ENCODE results near the gene RNASEH2A. TPM values are rescaled to one million over a fixed set of nuclear protein-coding genes. Genes with fewer than 3 reads are reported as not detected.

The RNASEH2A gene
- polyA plus RNA-seq, 1 donor (not counting 4 experiments of a cell fraction or from before 2014, with no cell fraction given) = 19.7 TPM

- Histone ChIP-seq H3K4me2 (ENCODE audit: control insufficient read depth, extremely low read depth, insufficient read depth, low read depth, low read length) (peak within 1 kb of the TSS; percentile 99), H3K36me3 (ENCODE audit: control insufficient read depth in 2 of 2, extremely low read depth in 1 of 2, insufficient read depth in 2 of 2, low read length in 2 of 2) (no peaks in the 10 kb centered on the region), H3K9ac (ENCODE audit: control insufficient read depth, extremely low read depth, insufficient read depth, low read length) (peak within 1 kb of the TSS; percentile 97), H3K9me1 (ENCODE audit: control insufficient read depth, extremely low read depth, insufficient read depth, low read length) (no peaks in the 10 kb centered on the region), H3K9me3 (ENCODE audit: control insufficient read depth, low read depth, low read length) (no peaks in the 10 kb centered on the region), H3K4me3 (ENCODE audit: control insufficient read depth in 2 of 3, extremely low read depth in 1 of 3, insufficient read depth in 2 of 3, low read depth in 1 of 3, low read length in 3 of 3) (peak within 1 kb of the TSS; percentile 73 to 95 (median 94)), H3K27ac (ENCODE audit: control insufficient read depth, insufficient read depth, low read length) (peak within 1 kb of the TSS; percentile 98), H3K27me3 (ENCODE audit: control insufficient read depth, extremely low read depth, insufficient read depth, low read length) (no peaks in the 10 kb centered on the region), H4K20me1 (ENCODE audit: control insufficient read depth, extremely low read depth, insufficient read depth, low read length) (peaks cover 11% of the 10 kb centered on the region), H3K79me2 (ENCODE audit: control insufficient read depth, insufficient read depth, low read length) (peaks cover 19% of the 10 kb centered on the region), H3K4me1 (ENCODE audit: control insufficient read depth, extremely low read depth, insufficient read depth, low read length) (peaks cover 42% of the 10 kb centered on the region), H2AFZ (ENCODE audit: control insufficient read depth, low read length) (no peak within 1 kb of the TSS)
- dilution Hi-C loops (cut with MboI; ENCODE audit: extremely low pct_ligation_motif_present, low sequenced_read_pairs) = no loop called here
- TF ChIP-seq, protein P1, sequence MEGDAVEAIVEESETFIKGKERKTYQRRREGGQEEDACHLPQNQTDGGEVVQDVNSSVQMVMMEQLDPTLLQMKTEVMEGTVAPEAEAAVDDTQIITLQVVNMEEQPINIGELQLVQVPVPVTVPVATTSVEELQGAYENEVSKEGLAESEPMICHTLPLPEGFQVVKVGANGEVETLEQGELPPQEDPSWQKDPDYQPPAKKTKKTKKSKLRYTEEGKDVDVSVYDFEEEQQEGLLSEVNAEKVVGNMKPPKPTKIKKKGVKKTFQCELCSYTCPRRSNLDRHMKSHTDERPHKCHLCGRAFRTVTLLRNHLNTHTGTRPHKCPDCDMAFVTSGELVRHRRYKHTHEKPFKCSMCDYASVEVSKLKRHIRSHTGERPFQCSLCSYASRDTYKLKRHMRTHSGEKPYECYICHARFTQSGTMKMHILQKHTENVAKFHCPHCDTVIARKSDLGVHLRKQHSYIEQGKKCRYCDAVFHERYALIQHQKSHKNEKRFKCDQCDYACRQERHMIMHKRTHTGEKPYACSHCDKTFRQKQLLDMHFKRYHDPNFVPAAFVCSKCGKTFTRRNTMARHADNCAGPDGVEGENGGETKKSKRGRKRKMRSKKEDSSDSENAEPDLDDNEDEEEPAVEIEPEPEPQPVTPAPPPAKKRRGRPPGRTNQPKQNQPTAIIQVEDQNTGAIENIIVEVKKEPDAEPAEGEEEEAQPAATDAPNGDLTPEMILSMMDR (optimal IDR thresholded peaks at IDR 0.05 in 1 of 3, IDR thresholded peaks at IDR 0.05 in 1 of 3, conservative IDR thresholded peaks at IDR 0.05 in 1 of 3; ENCODE audit: extremely low read depth in 1 of 3, insufficient read depth in 2 of 3, low read length in 3 of 3) = no peak
- TF ChIP-seq EZH2 (IDR thresholded peaks at IDR 0.05; ENCODE audit: low read length) = no peak
- no peak for DNase-seq (ENCODE audit: low read depth, low spot score)
- no peak for FAIRE-seq
These were observed 14.9 kb upstream of the RNASEH2A start, which contains the start of gene JUNB for GRCh38 chr19:12791345-12792050. TSS of gene JUNB (plus strand) at chr19:12791486. CDS start at chr19:12791772, 286 bp downstream.

DNA sequence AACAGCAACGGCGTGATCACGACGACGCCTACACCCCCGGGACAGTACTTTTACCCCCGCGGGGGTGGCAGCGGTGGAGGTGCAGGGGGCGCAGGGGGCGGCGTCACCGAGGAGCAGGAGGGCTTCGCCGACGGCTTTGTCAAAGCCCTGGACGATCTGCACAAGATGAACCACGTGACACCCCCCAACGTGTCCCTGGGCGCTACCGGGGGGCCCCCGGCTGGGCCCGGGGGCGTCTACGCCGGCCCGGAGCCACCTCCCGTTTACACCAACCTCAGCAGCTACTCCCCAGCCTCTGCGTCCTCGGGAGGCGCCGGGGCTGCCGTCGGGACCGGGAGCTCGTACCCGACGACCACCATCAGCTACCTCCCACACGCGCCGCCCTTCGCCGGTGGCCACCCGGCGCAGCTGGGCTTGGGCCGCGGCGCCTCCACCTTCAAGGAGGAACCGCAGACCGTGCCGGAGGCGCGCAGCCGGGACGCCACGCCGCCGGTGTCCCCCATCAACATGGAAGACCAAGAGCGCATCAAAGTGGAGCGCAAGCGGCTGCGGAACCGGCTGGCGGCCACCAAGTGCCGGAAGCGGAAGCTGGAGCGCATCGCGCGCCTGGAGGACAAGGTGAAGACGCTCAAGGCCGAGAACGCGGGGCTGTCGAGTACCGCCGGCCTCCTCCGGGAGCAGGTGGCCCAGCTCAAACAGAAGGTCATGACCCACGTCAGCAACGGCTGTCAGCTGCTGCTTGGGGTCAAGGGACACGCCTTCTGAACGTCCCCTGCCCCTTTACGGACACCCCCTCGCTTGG lies 14.1 kb upstream of the RNASEH2A start:
- H3K9me3 ChIP-seq (ENCODE audit: control insufficient read depth, low read depth, low read length) = no peaks in the 10 kb centered on the region
- no peaks in the 10 kb centered on the region for H3K9me1 ChIP-seq (ENCODE audit: control insufficient read depth, extremely low read depth, insufficient read depth, low read length)
- H3K27me3 ChIP-seq (ENCODE audit: control insufficient read depth, extremely low read depth, insufficient read depth, low read length) = no peaks in the 10 kb centered on the region
- peak overlapping the region; percentile 98 for H3K27ac ChIP-seq (ENCODE audit: control insufficient read depth, insufficient read depth, low read length)
- H4K20me1 ChIP-seq (ENCODE audit: control insufficient read depth, extremely low read depth, insufficient read depth, low read length) = peaks cover 11% of the 10 kb centered on the region
- dilution Hi-C loops (cut with MboI; ENCODE audit: extremely low pct_ligation_motif_present, low sequenced_read_pairs) = no loop called here
- FAIRE-seq = no peak
- peaks cover 35% of the 10 kb centered on the region for H3K4me1 ChIP-seq (ENCODE audit: control insufficient read depth, extremely low read depth, insufficient read depth, low read length)
- no peak overlapping the region for H2AFZ ChIP-seq (ENCODE audit: control insufficient read depth, low read length)
- DNase-seq (ENCODE audit: low read depth, low spot score) = no peak
- H3K4me3 ChIP-seq (ENCODE audit: control insufficient read depth in 2 of 3, extremely low read depth in 1 of 3, insufficient read depth in 2 of 3, low read depth in 1 of 3, low read length in 3 of 3) = peak overlapping the region; percentile 73 to 95 (median 94)
- peak overlapping the region; percentile 99 for H3K4me2 ChIP-seq (ENCODE audit: control insufficient read depth, extremely low read depth, insufficient read depth, low read depth, low read length)
- H3K9ac ChIP-seq (ENCODE audit: control insufficient read depth, extremely low read depth, insufficient read depth, low read length) = peak overlapping the region; percentile 97
- peaks cover 19% of the 10 kb centered on the region for H3K79me2 ChIP-seq (ENCODE audit: control insufficient read depth, insufficient read depth, low read length)
- no peak for TF ChIP-seq EZH2 (IDR thresholded peaks at IDR 0.05; ENCODE audit: low read length)
- TF ChIP-seq, protein P1 (optimal IDR thresholded peaks at IDR 0.05 in 1 of 3, IDR thresholded peaks at IDR 0.05 in 1 of 3, conservative IDR thresholded peaks at IDR 0.05 in 1 of 3; ENCODE audit: extremely low read depth in 1 of 3, insufficient read depth in 2 of 3, low read length in 3 of 3) = no peak
- H3K36me3 ChIP-seq (ENCODE audit: control insufficient read depth in 2 of 2, extremely low read depth in 1 of 2, insufficient read depth in 2 of 2, low read length in 2 of 2) = no peaks in the 10 kb centered on the region
